Stimulated activated CD4-positive, alpha-beta T cell treated with anti-CD3 and anti-CD28 coated beads, Interleukin-2, amount 100 ng/mL, for 4 hours (primary cell): ENCODE measurements around the gene NKAIN2.
"Not testable (repeated sequence)": the region's sequence is repeated elsewhere in the genome, so short reads cannot be mapped to it uniquely, and the experiment has no call there.

Source experiments
- DNase-seq: peaks from one replicate; pipeline ENCODE4 v3.0.0-alpha.2; 2020; ENCODE audit warnings: low read depth

The NKAIN2 gene

GRCh38 chr6:124203812-124204167, 400.1 kb downstream of the NKAIN2 start:
- DNase-seq: no peak

GRCh38 chr6:124205921-124206320, 402.3 kb downstream of the NKAIN2 start:
- DNase-seq: no peak

- DNase-seq: no peak
Measured at GRCh38 chr6:124223611-124224345, 420.1 kb downstream of the NKAIN2 start.

- DNase-seq: no peak
Measured at GRCh38 chr6:124226396-124226795, 422.7 kb downstream of the NKAIN2 start.

GRCh38 chr6:124233221-124233620, 429.6 kb downstream of the NKAIN2 start:
- DNase-seq: no peak

GRCh38 chr6:124234801-124235200, 431.1 kb downstream of the NKAIN2 start:
- DNase-seq: no peak

- no peak for DNase-seq
Measured at GRCh38 chr6:124237911-124238310, 434.2 kb downstream of the NKAIN2 start.

- DNase-seq: not testable (repeated sequence)
Measured at GRCh38 chr6:124238408-124238807, 434.7 kb downstream of the NKAIN2 start.

- DNase-seq: no peak
Measured at GRCh38 chr6:124254941-124255685, 451.4 kb downstream of the NKAIN2 start.

- DNase-seq: no peak
Measured at GRCh38 chr6:124260337-124260736, 456.7 kb downstream of the NKAIN2 start.

- DNase-seq: no peak
Measured at GRCh38 chr6:124269733-124270132, 466.1 kb downstream of the NKAIN2 start.

GRCh38 chr6:124273701-124274100, 470.0 kb downstream of the NKAIN2 start:
- no peak for DNase-seq

- DNase-seq: no peak
Measured at GRCh38 chr6:124282541-124282940, 478.9 kb downstream of the NKAIN2 start.

GRCh38 chr6:124283486-124283885, 479.8 kb downstream of the NKAIN2 start:
- DNase-seq: no peak

GRCh38 chr6:124285146-124285545, 481.5 kb downstream of the NKAIN2 start:
- DNase-seq: no peak

- no peak for DNase-seq
Measured at GRCh38 chr6:124294574-124295200, 491.0 kb downstream of the NKAIN2 start.

- no peak for DNase-seq
Measured at GRCh38 chr6:124297507-124297906, 493.8 kb downstream of the NKAIN2 start.

- no peak for DNase-seq
Measured at GRCh38 chr6:124298730-124299129, 495.1 kb downstream of the NKAIN2 start.

GRCh38 chr6:124300907-124301306, 497.2 kb downstream of the NKAIN2 start:
- not testable (repeated sequence) for DNase-seq

- no peak for DNase-seq
Measured at GRCh38 chr6:124303971-124304370, 500.3 kb downstream of the NKAIN2 start.

GRCh38 chr6:124310139-124310538, 506.5 kb downstream of the NKAIN2 start:
- no peak for DNase-seq

- DNase-seq: no peak
Measured at GRCh38 chr6:124319410-124319809, 515.7 kb downstream of the NKAIN2 start.

- no peak for DNase-seq
Measured at GRCh38 chr6:124324237-124324636, 520.6 kb downstream of the NKAIN2 start.
